ENCODE results near the gene CHST11. TPM values are rescaled to one million over a fixed set of nuclear protein-coding genes. Genes with fewer than 3 reads are reported as not detected.

The CHST11 gene
- total RNA-seq, 1 donor from 2014 or later = 6.0 TPM

- TF ChIP-seq CTCF (IDR thresholded peaks at IDR 0.05; ENCODE audit: borderline replicate concordance) = no peak
- Histone ChIP-seq H3K9me3 (replicated peaks) (peaks cover 7% of the 10 kb centered on the region), H3K4me3 (no peak overlapping the region), H3K4me1 (no peaks in the 10 kb centered on the region), H3K27ac (replicated peaks) (no peak overlapping the region), H3K27me3 (ENCODE audit: low read depth) (no peaks in the 10 kb centered on the region), H3K36me3 (no peaks in the 10 kb centered on the region)
- intact Hi-C loops (cut with micrococcal nuclease) = no loop called here
- no peak for DNase-seq
These were observed 8.3 kb upstream of the CHST11 start for GRCh38 chr12:104448451-104448850.

- intact Hi-C loops (cut with micrococcal nuclease) = no loop called here
- no peak for TF ChIP-seq CTCF (IDR thresholded peaks at IDR 0.05; ENCODE audit: borderline replicate concordance)
- no peak overlapping the region for H3K27ac ChIP-seq (replicated peaks)
- no peaks in the 10 kb centered on the region for H3K4me1 ChIP-seq
- H3K9me3 ChIP-seq (replicated peaks) = peaks cover 7% of the 10 kb centered on the region
- no peaks in the 10 kb centered on the region for H3K27me3 ChIP-seq (ENCODE audit: low read depth)
- no peak overlapping the region for H3K4me3 ChIP-seq
- no peak for DNase-seq
- H3K36me3 ChIP-seq = no peaks in the 10 kb centered on the region
These were observed 6.0 kb upstream of the CHST11 start for GRCh38 chr12:104450700-104451099.

GRCh38 chr12:104452087-104452486, 4.7 kb upstream of the CHST11 start:
- intact Hi-C loops (cut with micrococcal nuclease) = no loop called here

DNA sequence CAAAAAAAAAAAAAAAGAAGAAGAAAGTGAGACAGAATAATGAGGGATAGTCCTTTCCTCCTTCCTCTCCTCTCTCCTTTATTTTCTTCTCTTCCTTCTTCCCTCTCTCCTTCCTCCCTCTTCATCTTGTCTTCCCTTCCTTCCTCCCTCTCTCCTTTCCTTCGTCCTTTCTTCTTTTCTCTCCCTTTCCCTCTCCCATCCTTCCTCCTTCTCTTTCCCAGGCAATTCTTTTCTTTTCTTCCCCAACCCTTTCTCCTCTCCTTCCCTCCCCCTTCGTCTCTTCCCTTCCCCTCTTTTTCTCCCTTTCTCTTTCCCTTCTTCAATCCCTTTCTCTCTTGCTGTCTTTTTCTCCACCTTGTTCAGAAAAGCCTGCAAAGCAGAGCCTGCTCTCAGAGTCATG, 3.6 kb upstream of the CHST11 start:
- no peak for TF ChIP-seq CTCF (IDR thresholded peaks at IDR 0.05; ENCODE audit: borderline replicate concordance)
- DNase-seq = no peak
- H3K4me3 ChIP-seq = no peak overlapping the region
- intact Hi-C loops (cut with micrococcal nuclease) = no loop called here
- peaks cover 24% of the 10 kb centered on the region for H3K4me1 ChIP-seq
- peaks cover 7% of the 10 kb centered on the region for H3K9me3 ChIP-seq (replicated peaks)
- no peaks in the 10 kb centered on the region for H3K27me3 ChIP-seq (ENCODE audit: low read depth)
- no peaks in the 10 kb centered on the region for H3K36me3 ChIP-seq
- H3K27ac ChIP-seq (replicated peaks) = no peak overlapping the region

More at GRCh38 chr12:104452087-104452486, 4.7 kb upstream of the CHST11 start:
- no peak for DNase-seq
- Histone ChIP-seq H3K36me3 (no peaks in the 10 kb centered on the region), H3K4me1 (peaks cover 13% of the 10 kb centered on the region), H3K4me3 (no peak overlapping the region), H3K9me3 (replicated peaks) (peaks cover 7% of the 10 kb centered on the region), H3K27ac (replicated peaks) (no peak overlapping the region), H3K27me3 (ENCODE audit: low read depth) (no peaks in the 10 kb centered on the region)
- TF ChIP-seq CTCF (IDR thresholded peaks at IDR 0.05; ENCODE audit: borderline replicate concordance) = no peak

DNA sequence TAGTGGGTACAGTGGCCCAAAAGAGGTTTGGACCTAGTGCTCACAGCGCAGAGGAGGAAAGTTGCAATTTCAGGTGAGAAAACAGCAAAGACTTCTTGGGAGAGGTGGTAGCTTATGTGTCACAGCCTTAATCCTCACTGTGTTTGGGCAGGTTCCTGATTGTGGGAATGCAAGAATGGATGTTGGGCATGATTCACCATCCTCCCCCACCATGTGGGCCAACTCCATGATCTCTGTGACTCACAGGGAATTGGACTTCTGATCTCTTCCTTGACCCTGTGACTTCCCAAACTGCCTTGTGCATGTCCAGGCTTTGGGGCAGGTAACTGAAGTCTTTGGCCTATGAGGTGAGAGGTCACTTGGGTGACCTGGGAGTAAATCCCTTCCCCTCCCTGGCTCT, 1.8 kb upstream of the CHST11 start:
- intact Hi-C loops (cut with micrococcal nuclease) = no loop called here
- Histone ChIP-seq H3K4me3 (no peak overlapping the region), H3K36me3 (no peaks in the 10 kb centered on the region), H3K9me3 (replicated peaks) (peaks cover 7% of the 10 kb centered on the region), H3K27me3 (ENCODE audit: low read depth) (no peaks in the 10 kb centered on the region), H3K27ac (replicated peaks) (no peak overlapping the region), H3K4me1 (peaks cover 43% of the 10 kb centered on the region)
- DNase-seq = no peak
- TF ChIP-seq CTCF (IDR thresholded peaks at IDR 0.05; ENCODE audit: borderline replicate concordance) = no peak

Data from left ventricle myocardium inferior (tissue), 1 donor.